NCI-H2081 (cell line): ENCODE results near the gene VPS26C.

Experiments
- DNase-seq, 2 experiments: peaks; one replicate each; lab custom pipeline; 2025; lab: John Stamatoyannopoulos, UW

The VPS26C gene

GRCh38 chr21:37202221-37203110 is 64.7 kb downstream of the VPS26C start:
- no peak for DNase-seq

DNA sequence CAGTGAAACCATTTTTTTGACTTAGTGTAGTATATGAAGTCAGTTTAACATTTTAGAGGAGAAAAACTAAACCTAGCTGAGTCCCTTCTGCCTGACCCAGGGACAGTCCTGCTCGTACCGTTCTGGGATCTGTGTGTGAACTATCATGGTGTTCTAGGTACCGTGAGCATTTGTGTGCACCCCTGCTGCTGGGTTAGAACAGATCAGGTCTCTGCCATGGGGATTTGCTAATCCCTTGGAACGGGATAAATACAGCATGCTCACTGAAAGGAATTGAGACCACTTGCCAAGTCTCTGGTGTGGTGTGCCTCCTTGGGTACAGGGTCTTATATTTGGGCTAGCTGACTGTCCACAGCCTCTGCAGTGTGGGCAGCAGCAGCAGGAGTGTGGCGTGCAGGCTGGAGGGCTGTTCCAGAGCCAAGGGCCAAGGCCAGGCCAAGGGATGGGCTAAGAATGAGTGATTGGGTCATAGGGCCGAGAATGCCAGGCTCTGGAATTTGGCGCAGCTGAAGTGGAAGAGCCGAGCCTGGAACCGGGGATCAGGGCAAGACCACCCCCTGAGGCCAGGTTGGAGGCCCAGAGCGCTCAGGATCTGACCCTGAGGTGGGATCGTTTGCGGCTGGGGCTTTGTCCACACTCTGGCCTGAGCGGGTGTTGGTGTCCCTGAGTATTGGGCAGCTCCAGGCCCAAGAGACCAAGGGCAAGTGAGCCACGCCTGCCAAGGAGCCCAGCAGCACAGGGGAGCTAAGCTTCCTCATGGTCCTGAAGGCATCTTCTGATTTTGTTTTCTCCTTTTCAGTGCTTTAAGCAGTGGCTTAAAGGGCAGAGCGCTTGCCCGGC is 66.3 kb downstream of the VPS26C start:
- no peak for DNase-seq

- no peak for DNase-seq
Measured at GRCh38 chr21:37199057-37199924, 67.8 kb downstream of the VPS26C start.

DNA sequence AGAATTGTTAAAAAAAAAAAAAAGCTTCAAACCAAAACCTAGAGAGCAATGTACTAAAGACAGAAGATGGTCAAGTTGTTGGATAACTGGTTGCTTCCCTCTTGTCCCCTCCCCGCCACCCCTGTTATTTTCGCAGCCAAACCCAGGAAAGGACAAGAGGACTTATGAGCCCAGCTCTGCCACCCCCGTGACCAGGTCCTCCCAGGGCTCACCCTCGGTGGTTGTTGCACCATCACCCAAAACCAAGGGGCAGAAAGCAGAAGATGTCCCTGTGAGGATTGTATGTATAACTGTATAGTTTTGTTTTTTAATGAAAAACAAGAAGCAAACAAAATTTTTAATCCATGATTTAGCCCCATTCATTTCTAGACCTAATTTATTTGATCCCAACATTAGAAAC is 69.4 kb downstream of the VPS26C start:
- no peak for DNase-seq

DNA sequence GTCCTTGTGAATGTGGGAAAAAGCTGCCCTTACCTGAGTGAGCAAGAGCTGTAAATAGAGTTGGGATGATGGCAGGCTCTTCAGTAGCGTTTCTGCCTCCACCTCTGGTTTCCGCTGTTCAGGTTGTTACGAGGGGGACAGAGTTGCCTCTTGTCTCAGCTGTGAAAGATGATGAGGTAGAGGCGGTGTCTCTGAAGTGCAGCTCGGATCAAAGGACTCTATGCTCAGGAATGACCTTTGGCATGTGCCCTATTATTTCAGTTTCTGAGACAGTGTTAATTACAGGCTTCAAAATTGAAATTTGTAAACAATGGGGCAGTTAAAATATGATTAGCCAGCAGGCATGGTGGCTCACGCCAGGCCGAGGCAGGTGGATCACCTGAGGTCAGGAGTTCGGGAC is 70.3 kb downstream of the VPS26C start:
- DNase-seq: no peak

- DNase-seq: no peak
Measured at GRCh38 chr21:37195610-37196009, 71.5 kb downstream of the VPS26C start.

DNA sequence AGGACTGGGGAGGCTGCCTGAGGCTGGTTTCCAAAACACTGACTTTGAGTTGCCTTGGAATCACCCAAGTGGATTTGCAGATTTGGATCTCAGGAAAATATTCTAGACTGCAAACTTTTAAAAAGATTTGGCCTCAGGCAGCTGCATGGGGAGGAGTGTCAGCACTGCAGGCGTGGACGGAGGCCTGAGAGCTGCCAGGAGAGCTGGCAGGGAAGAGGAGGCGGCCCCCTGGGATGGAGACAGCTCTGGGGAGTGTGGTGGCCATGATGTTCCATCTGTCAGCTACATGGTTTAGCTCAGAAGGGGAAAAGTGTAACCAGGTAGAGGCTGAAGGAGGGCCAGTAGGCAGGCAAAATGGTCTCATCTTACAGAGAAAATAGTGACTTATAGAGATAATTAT is 72.1 kb downstream of the VPS26C start:
- DNase-seq: no peak

DNA sequence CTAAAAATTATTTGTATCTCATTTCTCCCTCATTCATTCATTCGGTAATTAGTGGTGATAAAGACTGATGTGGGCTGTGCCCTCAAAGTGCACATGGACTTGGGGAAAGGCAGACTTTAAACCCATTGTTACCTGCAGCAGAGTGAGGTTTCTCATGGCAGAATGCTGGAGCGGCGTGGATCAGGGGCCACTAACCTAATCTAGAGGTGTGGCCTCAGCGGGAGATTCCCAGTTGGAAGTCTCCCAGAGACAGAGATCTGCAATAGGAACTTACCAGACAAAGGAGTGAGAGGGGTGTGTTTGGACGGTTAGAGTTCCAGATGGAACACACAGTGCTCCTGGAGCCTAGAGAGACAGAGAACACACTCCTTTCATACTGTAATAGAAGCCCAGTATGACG is 73.5 kb downstream of the VPS26C start:
- DNase-seq: no peak

DNA sequence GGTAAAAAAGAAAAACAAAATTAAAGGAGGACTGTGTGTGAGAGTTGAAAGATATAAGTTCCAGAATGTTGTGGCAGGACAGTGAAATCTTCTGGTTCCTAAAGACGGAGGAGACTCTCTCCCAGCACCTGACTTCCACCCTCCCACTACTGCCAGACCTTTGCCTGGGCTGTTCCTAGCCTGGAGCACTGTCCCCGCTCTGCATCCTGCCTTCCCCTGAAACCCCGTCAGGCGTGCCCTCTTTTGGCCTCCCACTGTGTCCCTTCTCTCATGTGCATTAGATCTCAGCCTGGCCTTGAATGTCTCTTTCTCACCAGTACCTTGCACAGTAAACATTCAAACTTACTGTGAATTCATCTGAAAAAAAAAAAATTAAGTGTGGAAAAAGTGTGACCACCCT is 74.1 kb downstream of the VPS26C start:
- no peak for DNase-seq

DNA sequence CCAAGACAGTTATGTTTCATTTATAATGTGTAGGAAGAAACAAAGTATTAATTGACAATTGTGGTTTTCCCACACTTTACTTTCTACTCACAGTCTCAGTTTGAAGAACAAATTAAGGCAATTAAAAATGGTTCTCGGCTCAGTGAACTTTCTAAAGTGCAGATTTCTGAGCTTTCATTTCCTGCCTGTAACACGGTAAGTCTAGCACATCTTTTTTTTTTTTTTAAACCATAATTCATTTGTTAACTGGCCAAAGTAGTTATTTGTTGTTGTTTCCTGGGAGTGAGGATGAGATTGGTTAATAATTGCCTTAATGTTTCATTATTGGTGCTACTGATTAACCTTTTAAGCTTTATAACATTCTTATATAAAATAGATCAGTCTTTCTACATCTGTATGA is 75.1 kb downstream of the VPS26C start:
- no peak for DNase-seq

DNA sequence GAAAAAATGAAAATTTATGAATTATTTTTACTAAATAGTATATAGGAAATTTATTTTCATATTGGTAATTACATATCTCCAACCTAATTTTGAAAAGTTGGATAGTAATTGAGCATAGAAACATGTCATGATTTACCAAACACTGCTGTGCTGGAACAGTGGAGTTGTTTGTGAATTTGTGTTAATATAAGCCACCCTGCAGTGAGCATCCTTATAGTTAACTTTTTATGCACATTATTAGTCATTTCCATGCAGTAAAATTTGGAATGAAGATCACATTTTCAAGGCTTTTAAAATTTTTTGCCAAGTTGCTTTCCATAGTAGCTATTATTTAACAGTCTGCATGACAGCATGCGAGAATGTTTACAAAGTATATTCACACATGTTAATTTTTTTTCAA is 78.3 kb downstream of the VPS26C start:
- no peak for DNase-seq

- no peak for DNase-seq
Measured at GRCh38 chr21:37186983-37187382, 80.2 kb downstream of the VPS26C start.

GRCh38 chr21:37184784-37185593 is 82.1 kb downstream of the VPS26C start:
- DNase-seq: no peak

GRCh38 chr21:37183749-37184148 is 83.4 kb downstream of the VPS26C start:
- DNase-seq: no peak

GRCh38 chr21:37182222-37182621 is 84.9 kb downstream of the VPS26C start:
- peak in 1 of 2 experiments; percentile 27 for DNase-seq

- DNase-seq: no peak
Measured at GRCh38 chr21:37181059-37181458, 86.1 kb downstream of the VPS26C start.

GRCh38 chr21:37176716-37177115 is 90.4 kb downstream of the VPS26C start:
- no peak for DNase-seq
